Neural cell (in vitro differentiated cells): ENCODE data around the gene FOXD2. TPM values are rescaled to one million over a fixed set of nuclear protein-coding genes. Genes with fewer than 3 reads are reported as not detected.

Experiments
- H2AFZ ChIP-seq: fragments of 200-600, 300-800 bp; sonication (generic), shearing (Covaris generic); 2 replicates; pipeline ENCODE4 v1.6.0; 2014; ENCODE audit warnings: low read depth, mild to moderate bottlenecking, antibody characterized with exemption, low read length, moderate library complexity
- H3F3A ChIP-seq: fragments of 200-600 bp; shearing (Covaris generic); 2 replicates; pipeline ENCODE4 v1.6.1; 2016; ENCODE audit warnings: mild to moderate bottlenecking, moderate library complexity, mixed read lengths, antibody characterized with exemption, low read length; ENCODE audit not compliant: insufficient read depth, poor library complexity, severe bottlenecking
- H3K27ac ChIP-seq: fragments of 200-600, 300-800 bp; sonication (generic), shearing (Covaris generic); 2 replicates; pipeline ENCODE4 v1.5.1; 2014; ENCODE audit warnings: mild to moderate bottlenecking, low read length, moderate library complexity
- H3K27me3 ChIP-seq: fragments of 300-800, 200-600 bp; sonication (generic), shearing (Covaris generic); 2 replicates; pipeline ENCODE4 v1.6.0; 2014; ENCODE audit warnings: mild to moderate bottlenecking, low read depth, low read length, moderate library complexity; ENCODE audit not compliant: insufficient read depth
- H3K36me3 ChIP-seq: fragments of 300-800, 200-600 bp; sonication (generic), shearing (Covaris generic); 2 replicates; pipeline ENCODE4 v1.5.1; 2014; ENCODE audit warnings: mild to moderate bottlenecking, antibody characterized with exemption, low read length, moderate library complexity; ENCODE audit not compliant: insufficient read depth
- H3K4me2 ChIP-seq: fragments of 300-800, 200-600 bp; sonication (generic), shearing (Covaris generic); 2 replicates; pipeline ENCODE4 v1.6.0; 2014; ENCODE audit warnings: mild to moderate bottlenecking, low read length
- H3K4me3 ChIP-seq: fragments of 300-800, 200-600 bp; sonication (generic), shearing (Covaris generic); 2 replicates; pipeline ENCODE4 v1.5.1; 2014; ENCODE audit warnings: mild to moderate bottlenecking, low read length, moderate library complexity
- H3K79me2 ChIP-seq: fragments of 200-600 bp; shearing (Covaris generic); replicated peaks from 2 replicates; pipeline ENCODE4 v1.6.0; 2014; ENCODE audit warnings: mild to moderate bottlenecking, low read length, moderate library complexity; ENCODE audit not compliant: insufficient read depth
- H3K9ac ChIP-seq: fragments of 300-800, 200-600 bp; sonication (generic), shearing (Covaris generic); 2 replicates; pipeline ENCODE4 v1.6.1; 2016; ENCODE audit warnings: mild to moderate bottlenecking, low read length, mixed read lengths
- H3K9me2 ChIP-seq: fragments of 200-600 bp; shearing (Covaris generic); 2 replicates; pipeline ENCODE4 v1.6.1; 2016; ENCODE audit warnings: mild to moderate bottlenecking, low read length, mixed read lengths; ENCODE audit not compliant: insufficient read depth
- H3K9me3 ChIP-seq: fragments of 200-600, 300-800 bp; sonication (generic), shearing (Covaris generic); 2 replicates; pipeline ENCODE4 v1.6.1; 2016; ENCODE audit warnings: mild to moderate bottlenecking, mixed run types, low read length, moderate library complexity, mixed read lengths
- H4K20me1 ChIP-seq: fragments of 200-600 bp; shearing (Covaris generic); 2 replicates; pipeline ENCODE4 v1.6.1; 2016; ENCODE audit warnings: mild to moderate bottlenecking, mixed run types; ENCODE audit not compliant: insufficient read depth
- CTCF ChIP-seq: fragments of 450-650 bp; IDR thresholded peaks from 2 replicates; pipeline ENCODE4 v1.5.1; 2014; ENCODE audit warnings: antibody characterized with exemption, mild to moderate bottlenecking, moderate library complexity; ENCODE audit not compliant: poor library complexity, severe bottlenecking
- EP300 ChIP-seq: fragments of 450-650 bp; conservative IDR thresholded peaks from 2 replicates; pipeline ENCODE4 v1.6.1; 2014; ENCODE audit warnings: antibody characterized with exemption, mild to moderate bottlenecking, moderate library complexity; ENCODE audit not compliant: poor library complexity, severe bottlenecking
- EZH2 ChIP-seq: fragments of 200-600, 300-800 bp; shearing (Covaris generic), sonication (generic); IDR thresholded peaks from 2 replicates; pipeline ENCODE4 v1.6.1; 2014; ENCODE audit warnings: antibody characterized with exemption, low read length, borderline replicate concordance, mild to moderate bottlenecking; ENCODE audit not compliant: insufficient read depth, poor library complexity, severe bottlenecking
- MXI1 ChIP-seq: fragments of 450-650 bp; conservative IDR thresholded peaks from 2 replicates; pipeline ENCODE4 v1.6.1; 2014; ENCODE audit warnings: antibody characterized with exemption, mild to moderate bottlenecking; ENCODE audit not compliant: poor library complexity, severe bottlenecking
- POLR2AphosphoS5 ChIP-seq: IDR thresholded peaks from 2 replicates; pipeline ENCODE4 v1.6.1; 2012
- RAD21 ChIP-seq: fragments of 450-650 bp; conservative IDR thresholded peaks from 2 replicates; pipeline ENCODE4 v1.6.1; 2014; ENCODE audit warnings: antibody characterized with exemption, mild to moderate bottlenecking, moderate library complexity
- REST ChIP-seq: IDR thresholded peaks from 2 replicates; pipeline ENCODE4 v1.6.1; 2012; ENCODE audit warnings: borderline replicate concordance
- SMC3 ChIP-seq: fragments of 450-650 bp; conservative IDR thresholded peaks from 2 replicates; pipeline ENCODE4 v1.6.1; 2014; ENCODE audit warnings: antibody characterized with exemption, mild to moderate bottlenecking, moderate library complexity; ENCODE audit not compliant: poor library complexity
- TAF1 ChIP-seq: IDR thresholded peaks from 2 replicates; pipeline ENCODE4 v1.6.1; 2012; ENCODE audit warnings: low read depth
- polyA plus RNA-seq: library from polyadenylated mRNA; depleted of rRNA; stranded (reverse); fragments of >200 nt; gene quantifications from 2 replicates; pipeline ENCODE4 v1.2.3, GENCODE V29; 2014

Gene FOXD2
- polyA plus RNA-seq, 1 donor from 2014 or later: not detected

DNA sequence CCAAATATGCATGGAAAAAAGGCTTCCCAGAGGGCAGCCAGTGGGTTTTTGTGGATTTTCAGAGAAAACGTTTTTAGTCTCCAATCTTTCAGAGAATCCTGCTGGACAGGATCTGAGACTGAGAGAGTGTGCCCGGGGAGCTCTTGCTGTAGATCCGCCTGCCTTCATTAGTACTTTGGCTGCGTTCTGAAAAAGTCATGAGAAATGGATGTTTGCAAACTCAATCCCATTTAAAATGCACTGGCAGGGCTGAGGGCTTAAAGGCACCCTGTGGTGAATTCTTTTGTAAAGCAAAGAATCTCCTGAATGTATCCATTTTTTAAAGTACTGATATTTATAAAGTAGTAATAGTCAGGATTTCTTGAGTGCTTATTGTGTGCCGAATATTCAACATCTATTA, 22.2 kb downstream of the FOXD2 start:
- H2AFZ ChIP-seq: no peak overlapping the region
- H3K4me2 ChIP-seq: no peak overlapping the region
- peaks cover 55% of the 10 kb centered on the region for H3K27me3 ChIP-seq
- no peaks in the 10 kb centered on the region for H3F3A ChIP-seq
- H3K79me2 ChIP-seq: no peaks in the 10 kb centered on the region
- no peak for TF ChIP-seq POLR2AphosphoS5
- TF ChIP-seq RAD21: no peak
- no peak for TF ChIP-seq SMC3
- TF ChIP-seq EP300: no peak
- no peak for TF ChIP-seq REST
- TF ChIP-seq TAF1: no peak
- no peak for TF ChIP-seq MXI1
- no peak for TF ChIP-seq CTCF
- no peak for TF ChIP-seq EZH2
- no peak overlapping the region for H3K9ac ChIP-seq
- H3K9me2 ChIP-seq: no peaks in the 10 kb centered on the region
- H4K20me1 ChIP-seq: no peaks in the 10 kb centered on the region
- no peak overlapping the region for H3K4me3 ChIP-seq
- H3K9me3 ChIP-seq: no peaks in the 10 kb centered on the region
- no peak overlapping the region for H3K27ac ChIP-seq
- H3K36me3 ChIP-seq: no peaks in the 10 kb centered on the region

- H3K4me3 ChIP-seq: no peak overlapping the region
- H3K79me2 ChIP-seq: no peaks in the 10 kb centered on the region
- no peak overlapping the region for H3K27ac ChIP-seq
- H4K20me1 ChIP-seq: no peaks in the 10 kb centered on the region
- H3K9me3 ChIP-seq: no peaks in the 10 kb centered on the region
- no peak overlapping the region for H3K9ac ChIP-seq
- H3K9me2 ChIP-seq: no peaks in the 10 kb centered on the region
- no peaks in the 10 kb centered on the region for H3K36me3 ChIP-seq
- H3K4me2 ChIP-seq: no peak overlapping the region
- no peaks in the 10 kb centered on the region for H3F3A ChIP-seq
- TF ChIP-seq RAD21 (no peak), SMC3 (no peak), REST (no peak), MXI1 (no peak), POLR2AphosphoS5 (no peak), EZH2 (no peak), CTCF (no peak)
- peaks cover 54% of the 10 kb centered on the region for H3K27me3 ChIP-seq
- no peak overlapping the region for H2AFZ ChIP-seq
Measured at GRCh38 chr1:47460456-47460855, 22.6 kb downstream of the FOXD2 start.
